D721Med (cell line): ENCODE measurements around the gene RAB36.

Experiments used
- DNase-seq: peaks from one replicate; pipeline ENCODE4 v3.0.0; 2011; ENCODE audit warnings: low spot score; ENCODE audit not compliant: insufficient read length
- FAIRE-seq: peaks from 2 replicates; lab custom pipeline; 2011; peaks lifted over from hg19 to GRCh38; lab: Jason Lieb, UNC
- TF ChIP-seq, protein P1 (sequence below): IDR thresholded peaks from 2 replicates; pipeline ENCODE4 v1.5.1; 2012; ENCODE audit warnings: mild to moderate bottlenecking, control low read depth; ENCODE audit not compliant: insufficient read depth; ENCODE audit errors: missing control alignments

RAB36 gene

DNA sequence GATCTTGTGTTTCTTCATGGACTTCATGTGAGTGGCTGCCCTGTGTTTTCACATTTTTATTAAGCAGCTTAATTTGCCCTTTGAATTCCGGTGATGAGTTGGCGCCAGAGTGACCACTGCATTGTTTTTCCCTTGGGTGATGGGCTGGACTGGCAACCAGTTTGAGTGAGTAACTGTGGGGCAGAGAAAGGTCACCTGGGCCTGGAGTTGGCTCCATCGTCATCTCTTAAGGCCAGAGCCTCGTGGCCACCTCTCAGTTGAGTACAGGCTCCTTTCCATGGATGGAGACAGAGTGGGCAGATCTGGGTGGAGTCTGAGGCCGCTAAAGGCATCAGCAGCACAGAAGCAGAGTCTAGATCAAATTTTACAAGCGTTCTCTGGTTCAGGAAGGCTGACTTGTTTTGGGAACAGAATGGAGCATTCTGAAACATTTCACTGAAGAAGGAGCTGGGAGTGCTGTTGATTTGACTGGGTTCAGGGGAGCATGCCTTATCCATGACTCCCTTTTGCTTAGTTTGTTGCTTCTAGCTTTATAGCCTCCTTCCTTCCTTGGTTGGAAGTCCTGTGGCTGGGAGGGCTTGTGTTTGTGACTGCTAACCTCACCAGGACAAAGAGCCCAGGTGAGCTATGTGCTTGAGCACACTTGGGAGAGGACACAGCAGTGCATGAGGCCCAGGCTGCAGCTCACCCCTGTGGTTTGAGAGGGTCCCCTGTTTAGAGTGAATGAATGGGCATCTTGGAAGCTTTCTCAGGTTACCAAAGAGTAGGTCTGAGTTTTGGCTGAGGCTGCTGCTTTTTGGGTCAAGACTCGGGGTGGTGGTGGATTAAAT is 42.8 kb downstream of the RAB36 start:
- TF ChIP-seq, protein P1, sequence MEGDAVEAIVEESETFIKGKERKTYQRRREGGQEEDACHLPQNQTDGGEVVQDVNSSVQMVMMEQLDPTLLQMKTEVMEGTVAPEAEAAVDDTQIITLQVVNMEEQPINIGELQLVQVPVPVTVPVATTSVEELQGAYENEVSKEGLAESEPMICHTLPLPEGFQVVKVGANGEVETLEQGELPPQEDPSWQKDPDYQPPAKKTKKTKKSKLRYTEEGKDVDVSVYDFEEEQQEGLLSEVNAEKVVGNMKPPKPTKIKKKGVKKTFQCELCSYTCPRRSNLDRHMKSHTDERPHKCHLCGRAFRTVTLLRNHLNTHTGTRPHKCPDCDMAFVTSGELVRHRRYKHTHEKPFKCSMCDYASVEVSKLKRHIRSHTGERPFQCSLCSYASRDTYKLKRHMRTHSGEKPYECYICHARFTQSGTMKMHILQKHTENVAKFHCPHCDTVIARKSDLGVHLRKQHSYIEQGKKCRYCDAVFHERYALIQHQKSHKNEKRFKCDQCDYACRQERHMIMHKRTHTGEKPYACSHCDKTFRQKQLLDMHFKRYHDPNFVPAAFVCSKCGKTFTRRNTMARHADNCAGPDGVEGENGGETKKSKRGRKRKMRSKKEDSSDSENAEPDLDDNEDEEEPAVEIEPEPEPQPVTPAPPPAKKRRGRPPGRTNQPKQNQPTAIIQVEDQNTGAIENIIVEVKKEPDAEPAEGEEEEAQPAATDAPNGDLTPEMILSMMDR, result no peak
- FAIRE-seq (no peak), DNase-seq (no peak)

DNA sequence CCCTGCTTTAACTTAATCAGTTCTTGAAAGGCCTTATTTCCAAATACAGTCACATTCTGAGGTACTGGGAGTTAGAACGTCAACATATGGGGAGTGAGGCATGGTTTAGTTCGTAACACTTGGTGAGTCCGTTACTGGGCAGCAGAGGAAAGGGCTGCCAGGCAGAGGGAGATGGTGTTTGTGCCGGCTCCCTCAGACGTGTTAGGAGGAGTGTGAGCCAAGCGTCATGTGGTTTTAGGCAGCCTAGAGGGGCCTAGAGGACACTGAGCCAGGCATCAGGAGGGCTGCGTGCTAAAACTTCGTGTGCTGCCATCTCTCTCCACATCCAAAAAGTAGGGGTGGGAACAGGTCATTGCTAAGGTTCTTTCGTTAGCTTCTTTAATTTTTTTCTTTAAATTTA is 45.2 kb downstream of the RAB36 start:
- TF ChIP-seq, protein P1, result no peak
- DNase-seq (no peak), FAIRE-seq (no peak)

DNA sequence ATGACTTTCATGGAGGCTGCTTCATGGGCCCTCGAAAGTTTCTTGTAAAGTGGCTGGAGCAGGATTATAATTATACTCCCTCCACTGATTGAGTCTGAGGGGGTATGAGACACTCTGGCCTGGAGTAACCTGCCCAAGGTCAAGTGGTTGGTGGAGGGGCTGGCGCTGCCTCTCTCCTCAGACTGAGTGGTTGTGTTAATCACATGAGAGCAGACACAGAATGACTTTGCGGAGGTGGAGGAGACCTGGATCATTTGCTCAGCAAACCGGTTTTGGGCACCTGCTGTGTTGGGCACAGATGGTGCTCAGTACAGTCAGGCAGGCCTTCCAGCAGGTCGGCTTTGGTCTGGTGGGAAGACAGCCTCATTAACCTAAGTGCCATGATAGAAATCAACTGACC is 46.9 kb downstream of the RAB36 start:
- FAIRE-seq, result no peak
- TF ChIP-seq, protein P1, result no peak
- no peak for DNase-seq

DNA sequence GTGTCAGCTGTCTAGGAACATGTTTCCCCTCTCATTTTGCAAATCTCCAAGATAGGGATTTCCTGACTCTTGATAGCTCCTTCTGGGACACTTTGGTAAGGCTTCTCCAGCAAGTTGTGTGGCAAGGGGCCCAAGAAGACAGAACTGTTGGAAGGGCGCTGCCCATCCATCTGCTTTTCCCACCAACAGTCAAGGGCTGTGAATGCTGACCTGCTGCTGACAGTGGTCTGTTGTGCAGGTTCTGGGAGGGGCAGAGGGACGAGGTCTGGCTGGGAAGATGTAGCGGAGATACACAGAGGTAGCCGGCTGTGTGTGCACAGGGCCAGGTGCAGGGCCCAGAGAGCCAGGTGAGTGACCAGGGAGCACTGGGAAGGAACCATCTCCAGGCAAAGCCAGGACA is 47.3 kb downstream of the RAB36 start:
- FAIRE-seq (no peak), DNase-seq (no peak)
- TF ChIP-seq, protein P1, result no peak

DNA sequence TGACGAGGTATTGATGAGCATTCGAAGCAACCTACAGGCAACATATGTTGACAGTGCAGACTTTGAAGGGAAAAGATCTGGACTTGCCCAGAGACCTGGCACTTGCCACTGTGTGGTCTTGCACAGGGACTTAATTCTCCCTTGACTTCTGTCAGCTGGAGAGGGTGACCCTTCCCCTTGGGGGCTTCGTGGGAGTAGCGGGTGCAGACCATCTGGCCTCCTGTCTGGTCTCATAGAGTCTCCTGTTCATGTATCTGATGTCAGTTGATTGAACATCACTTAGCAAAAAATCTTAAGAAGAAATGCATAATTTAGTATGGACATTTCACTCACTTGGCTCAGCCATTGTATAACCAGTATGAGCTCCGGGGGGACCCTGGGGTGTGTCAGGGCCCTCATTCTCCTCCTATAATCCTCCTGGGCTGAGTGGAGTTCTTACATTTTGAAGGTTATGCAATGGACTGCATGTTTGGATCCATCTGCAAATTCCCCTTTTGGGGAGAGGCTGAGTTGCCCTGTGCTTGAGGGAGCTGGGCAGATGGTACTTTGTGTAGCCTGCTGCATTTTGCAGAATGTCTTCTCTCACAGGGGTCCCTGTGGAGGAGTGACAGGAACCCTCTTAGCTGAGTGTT is 48.0 kb downstream of the RAB36 start:
- TF ChIP-seq, protein P1, result no peak
- FAIRE-seq, result no peak
- no peak for DNase-seq

DNA sequence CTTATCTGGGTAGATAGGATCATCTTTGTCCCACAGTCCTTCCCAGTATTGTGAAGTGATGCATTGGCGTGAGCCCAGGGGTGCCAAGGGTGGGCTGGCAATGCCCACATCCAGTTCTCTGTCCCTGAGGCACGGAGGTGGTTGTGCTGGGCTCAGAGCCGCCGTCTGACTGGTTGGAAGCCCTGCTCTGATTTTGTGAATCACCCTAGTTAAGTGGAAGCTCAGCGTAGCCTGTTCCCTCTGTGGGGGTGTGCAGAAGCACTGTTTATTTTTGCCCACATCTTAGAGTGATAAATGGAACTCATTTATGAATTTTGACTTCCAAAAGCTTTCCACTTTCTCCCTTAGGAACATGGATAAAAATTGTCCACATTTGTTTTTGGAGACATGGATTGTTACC is 48.6 kb downstream of the RAB36 start:
- no peak for DNase-seq
- FAIRE-seq, result no peak
- TF ChIP-seq, protein P1, result no peak

DNA sequence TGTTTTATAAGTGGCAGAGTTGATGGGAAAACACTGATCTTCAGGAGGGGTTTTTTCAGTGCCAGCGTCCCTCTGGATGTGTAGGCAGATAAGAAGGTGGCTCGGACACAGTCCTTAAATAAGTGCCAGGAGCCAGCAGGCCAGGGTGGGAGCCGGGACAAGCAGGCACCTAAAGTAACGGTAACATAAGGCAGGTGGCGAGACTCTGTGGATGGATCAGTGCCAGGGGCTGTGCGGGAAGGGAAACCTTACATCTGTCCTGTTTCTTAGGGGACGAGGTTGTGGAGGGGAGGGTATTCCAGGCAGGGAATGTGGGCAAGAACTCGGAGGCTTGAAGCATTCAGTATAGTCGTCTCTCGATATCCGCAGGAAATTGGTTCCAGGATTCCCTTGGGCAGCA is 50.9 kb downstream of the RAB36 start:
- TF ChIP-seq, protein P1, result no peak
- DNase-seq (no peak), FAIRE-seq (no peak)
